GM12872 (cell line): ENCODE results near the gene SNX27.

Source experiments
- CTCF ChIP-seq: IDR thresholded peaks from 3 replicates; pipeline ENCODE4 v1.5.1; 2011; ENCODE audit warnings: low read depth, mild to moderate bottlenecking, low read length, moderate library complexity; ENCODE audit not compliant: insufficient read depth

Gene SNX27

DNA sequence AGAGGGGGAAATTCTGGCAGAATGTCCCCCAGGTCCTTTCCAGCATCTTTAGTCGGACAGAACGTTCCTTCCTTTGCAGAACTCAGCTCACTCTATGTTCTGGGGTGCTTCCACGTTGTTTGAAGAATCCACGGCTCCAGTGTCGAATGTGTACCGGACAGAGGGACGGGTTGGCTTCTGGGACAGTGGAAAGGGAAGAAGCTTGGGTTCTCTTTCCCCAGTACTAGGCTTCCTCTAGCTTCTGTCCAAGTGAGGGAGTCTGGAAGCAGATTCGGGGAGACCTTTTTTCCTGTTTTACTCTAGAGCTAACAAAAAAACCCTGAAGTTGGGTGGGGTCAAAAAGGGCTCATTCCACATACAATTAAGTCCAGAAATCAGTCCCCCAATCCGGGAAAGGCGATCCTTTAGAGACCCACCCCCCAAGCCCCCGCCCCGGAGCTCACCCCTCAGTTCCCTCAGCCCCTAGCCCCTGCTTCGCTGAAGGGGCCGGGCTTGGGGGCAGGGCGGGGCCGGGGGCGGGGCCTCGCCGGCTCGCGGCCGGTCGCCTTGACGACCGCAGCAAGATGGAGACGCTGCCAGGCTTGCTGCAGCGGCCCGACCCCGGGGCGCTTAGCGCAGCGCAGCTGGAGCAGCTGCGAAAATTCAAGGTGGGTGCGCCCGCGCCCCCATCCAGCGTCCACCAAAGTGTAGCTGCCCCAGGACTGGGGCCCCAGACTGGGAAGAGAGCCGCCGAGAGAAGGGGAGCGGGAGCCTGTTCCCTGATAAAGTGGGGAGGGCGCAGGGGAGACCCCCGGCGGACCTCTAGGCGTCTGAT lies 109.3 kb downstream of the SNX27 start, which contains the start of gene RIIAD1:
Gene RIIAD1, plus strand, starts transcription at position 549 of the 814 bp plus-strand sequence. Its CDS starts 15 bp downstream, at position 564.
- TF ChIP-seq CTCF = no peak

GRCh38 chr1:151721788-151722510 lies 110.1 kb downstream of the SNX27 start:
- TF ChIP-seq CTCF = no peak

DNA sequence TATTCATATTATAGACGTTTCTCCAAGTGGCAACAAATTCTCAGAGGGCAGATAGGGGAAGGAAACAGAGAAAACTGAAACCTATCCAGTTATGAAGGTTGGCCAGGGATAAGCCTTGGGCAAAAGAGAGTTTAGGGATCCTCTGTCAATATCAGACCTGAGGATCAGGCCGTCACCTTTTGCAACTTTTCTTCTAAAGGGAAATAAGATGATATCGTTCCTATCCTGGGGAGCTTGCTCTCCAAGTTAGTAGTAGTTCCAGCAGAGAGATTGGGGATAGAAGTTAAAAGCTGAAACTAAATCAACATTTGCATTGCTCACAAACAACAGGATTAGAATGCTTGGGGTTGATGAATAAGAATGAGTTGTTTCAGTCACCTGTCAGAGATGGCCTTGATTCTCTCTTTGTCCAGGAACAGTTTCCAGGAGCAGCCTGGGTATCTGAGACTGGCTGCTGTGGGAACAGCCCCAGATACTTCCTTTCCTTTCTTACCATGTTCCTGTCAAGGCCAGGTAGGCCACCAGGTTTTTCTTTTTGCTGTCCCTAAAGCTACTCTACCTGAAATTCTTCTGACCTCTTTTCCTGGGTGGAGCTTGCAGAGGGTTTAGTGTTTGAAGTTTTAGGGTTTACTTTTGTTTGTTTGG lies 112.0 kb downstream of the SNX27 start:
- no peak for TF ChIP-seq CTCF

DNA sequence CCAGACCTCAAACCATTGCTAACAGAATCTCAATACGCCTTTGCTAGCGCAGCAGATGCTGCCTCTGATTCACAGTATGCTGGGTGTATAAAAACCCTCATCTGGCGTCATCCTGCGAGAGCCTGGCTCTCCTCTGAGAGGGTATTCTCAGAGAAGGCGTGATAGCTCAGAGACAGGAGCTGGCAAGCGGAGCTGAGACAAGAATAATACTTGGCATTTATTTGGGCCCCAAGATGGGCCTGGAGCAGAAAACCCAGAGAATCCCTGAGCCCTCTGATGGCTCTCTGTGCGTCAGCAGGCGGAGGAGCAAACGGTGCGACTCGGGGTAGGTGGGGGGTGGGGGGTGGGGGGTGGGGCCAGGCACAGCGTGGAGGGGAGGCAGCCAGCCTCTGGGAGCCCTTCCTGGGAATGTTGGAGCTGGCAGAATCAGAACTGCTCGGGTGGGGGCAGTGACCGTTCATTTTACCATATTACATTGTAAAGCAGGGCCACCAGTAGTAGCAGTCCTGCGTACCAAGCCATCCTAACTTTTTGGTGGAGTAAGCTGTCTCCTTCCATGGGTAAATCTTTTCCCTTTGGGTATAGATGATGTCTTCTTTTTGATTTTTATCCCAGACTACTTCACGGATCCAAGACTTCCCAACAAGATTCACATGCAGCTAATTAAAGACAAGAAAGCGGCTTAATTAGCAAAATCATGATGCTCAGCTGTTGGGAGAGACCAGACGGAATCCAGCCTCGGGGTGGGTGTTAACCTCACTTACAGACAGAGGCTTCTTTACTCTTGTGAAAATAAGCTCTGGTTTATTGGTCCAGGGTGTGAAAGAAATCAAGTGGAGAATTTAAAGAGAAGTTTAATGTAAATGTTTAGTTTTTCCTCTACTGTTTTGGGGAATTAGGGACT lies 116.6 kb downstream of the SNX27 start:
- no peak for TF ChIP-seq CTCF

DNA sequence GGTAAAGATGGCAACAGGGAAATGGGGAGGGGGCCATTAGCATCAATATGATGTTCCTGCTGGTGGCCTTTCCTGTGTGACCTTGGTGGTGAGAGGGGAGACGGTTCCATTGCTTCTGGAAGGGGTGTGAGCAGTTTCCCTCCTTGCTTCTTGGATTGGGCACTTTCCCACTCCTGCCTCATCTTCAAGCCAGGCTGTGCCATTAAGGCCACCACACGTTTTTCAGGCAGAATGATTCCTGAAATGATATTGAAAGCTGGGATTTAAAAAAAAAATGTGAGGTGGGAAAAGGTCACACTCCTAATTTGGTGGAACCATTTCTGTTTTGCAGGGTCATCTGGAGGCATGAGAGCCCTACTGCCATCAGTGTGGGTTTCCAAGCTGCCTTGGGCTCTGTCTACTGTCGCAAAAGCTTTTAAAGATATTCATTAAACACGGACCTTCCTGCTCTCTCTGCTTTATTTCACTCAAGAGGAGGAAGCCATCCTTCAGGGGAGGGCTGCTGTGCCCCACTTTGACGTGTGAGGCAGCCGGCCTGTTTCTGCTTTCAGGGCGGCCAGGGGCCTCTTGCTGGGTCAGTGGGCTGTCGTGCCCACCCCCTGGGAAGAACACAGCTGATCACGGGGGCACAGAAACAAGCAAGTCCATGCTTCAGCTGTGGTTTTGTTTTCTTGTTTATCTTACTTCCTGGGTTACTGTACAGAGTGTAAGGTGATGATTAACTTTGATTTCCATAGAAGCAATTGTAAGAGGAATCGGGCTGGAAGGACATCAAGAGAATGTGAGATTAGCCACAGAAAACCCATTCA lies 117.5 kb downstream of the SNX27 start:
- TF ChIP-seq CTCF = no peak

GRCh38 chr1:151729966-151730291 lies 118.1 kb downstream of the SNX27 start:
- no peak for TF ChIP-seq CTCF
